Middle frontal gyrus (tissue), 1 donor: ENCODE measurements around the gene ATP13A3.
"Not testable (repeated sequence)": the region's sequence is repeated elsewhere in the genome, so short reads cannot be mapped to it uniquely, and the experiment has no call there.

Experiments used
- DNase-seq: peaks from one replicate; pipeline ENCODE4 v3.0.0-alpha.2; 2015; ENCODE audit warnings: low spot score; ENCODE audit errors: extremely low spot score

The ATP13A3 gene

GRCh38 chr3:194486540-194487288, at the start of gene ATP13A3:
TSS of gene ATP13A3 (minus strand) at chr3:194487002. CDS start at chr3:194462190, 24,812 bp downstream.
- peak; percentile 87 for DNase-seq

GRCh38 chr3:194535199-194535598, 48.4 kb upstream of the ATP13A3 start:
- not testable (repeated sequence) for DNase-seq

GRCh38 chr3:194534243-194534642, 47.4 kb upstream of the ATP13A3 start:
- no peak for DNase-seq

DNA sequence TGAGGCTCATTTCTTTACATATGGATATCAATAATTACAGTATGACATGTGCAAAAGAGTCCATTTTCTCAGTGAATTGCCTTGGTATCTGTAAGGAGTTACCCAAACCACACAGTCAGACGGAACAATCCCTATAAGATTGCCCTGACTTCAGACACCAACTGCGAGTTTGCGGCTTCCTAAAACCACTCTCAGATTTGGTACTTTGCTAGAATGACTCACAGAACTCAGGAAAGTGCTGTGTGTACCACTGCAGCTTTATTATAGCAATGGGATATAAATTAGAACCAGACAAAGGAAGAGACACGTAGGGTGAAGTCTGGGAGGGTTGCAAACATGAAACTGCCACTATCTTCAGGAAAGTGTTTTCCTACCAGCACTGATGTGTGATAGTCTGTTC, 45.8 kb upstream of the ATP13A3 start:
- DNase-seq, result no peak

GRCh38 chr3:194527726-194528125, 40.9 kb upstream of the ATP13A3 start:
- DNase-seq, result no peak

DNA sequence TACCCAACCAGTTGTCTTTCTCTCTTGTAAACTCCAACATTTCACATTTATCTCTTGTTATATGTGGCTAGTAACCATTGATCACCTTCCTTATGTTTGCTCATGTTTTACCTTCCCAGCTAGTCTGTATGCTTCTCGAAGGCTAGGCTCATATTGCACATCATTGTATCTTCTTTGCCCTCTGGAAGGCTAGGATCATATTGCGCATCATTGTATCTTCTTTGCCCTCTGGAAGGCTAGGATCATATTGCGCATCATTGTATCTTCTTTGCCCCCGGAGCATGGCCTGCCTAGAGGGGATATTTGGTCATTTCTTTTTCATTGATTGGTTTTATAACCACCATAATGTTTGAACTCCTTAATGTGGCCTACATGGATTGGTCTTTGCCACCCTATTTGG, 39.4 kb upstream of the ATP13A3 start:
- no peak for DNase-seq

DNA sequence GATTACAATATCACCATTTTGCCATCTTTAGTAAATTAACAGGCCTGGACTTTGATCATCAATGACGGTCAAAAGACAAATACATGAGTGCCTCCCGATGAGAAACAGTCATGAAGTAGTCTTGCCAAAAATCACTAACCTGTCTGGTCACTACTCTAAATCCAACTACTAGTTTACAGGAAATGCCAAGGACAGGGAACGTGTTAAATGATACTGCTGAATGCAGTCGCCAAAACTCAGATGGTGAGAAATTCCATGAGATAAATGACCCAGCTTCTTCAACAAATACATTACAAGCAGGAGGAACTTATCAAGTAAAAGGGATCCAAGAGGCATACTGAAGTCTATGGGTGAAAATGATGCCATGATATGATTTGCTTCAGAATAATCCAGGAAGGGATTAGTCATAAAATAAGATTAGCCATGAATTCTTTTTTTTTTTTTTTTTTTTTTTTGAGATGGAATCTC, 35.8 kb upstream of the ATP13A3 start:
- no peak for DNase-seq

- no peak for DNase-seq
Measured at GRCh38 chr3:194521510-194522260, 34.9 kb upstream of the ATP13A3 start.

GRCh38 chr3:194520682-194521162, 33.9 kb upstream of the ATP13A3 start:
- not testable (repeated sequence) for DNase-seq

GRCh38 chr3:194520201-194520600, 33.4 kb upstream of the ATP13A3 start:
- DNase-seq, result not testable (repeated sequence)

DNA sequence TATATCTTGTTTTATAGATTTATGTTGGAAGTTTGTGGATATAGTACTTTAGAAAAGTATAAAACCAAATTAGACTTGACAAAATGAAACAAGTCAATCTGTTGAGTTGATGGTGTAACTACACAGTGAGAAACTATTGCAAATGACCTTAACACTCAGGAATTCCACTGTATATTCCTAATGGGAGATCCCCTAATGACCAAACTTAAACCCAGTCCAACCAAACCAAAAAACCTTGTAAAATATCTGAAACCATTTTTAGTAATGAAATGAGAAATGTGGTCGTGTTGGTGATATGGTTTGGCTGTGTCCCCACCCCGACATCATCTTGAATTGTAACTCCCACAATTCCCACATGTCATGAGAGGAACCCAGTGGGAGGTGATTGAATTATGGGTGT, 31.9 kb upstream of the ATP13A3 start:
- DNase-seq, result no peak

DNA sequence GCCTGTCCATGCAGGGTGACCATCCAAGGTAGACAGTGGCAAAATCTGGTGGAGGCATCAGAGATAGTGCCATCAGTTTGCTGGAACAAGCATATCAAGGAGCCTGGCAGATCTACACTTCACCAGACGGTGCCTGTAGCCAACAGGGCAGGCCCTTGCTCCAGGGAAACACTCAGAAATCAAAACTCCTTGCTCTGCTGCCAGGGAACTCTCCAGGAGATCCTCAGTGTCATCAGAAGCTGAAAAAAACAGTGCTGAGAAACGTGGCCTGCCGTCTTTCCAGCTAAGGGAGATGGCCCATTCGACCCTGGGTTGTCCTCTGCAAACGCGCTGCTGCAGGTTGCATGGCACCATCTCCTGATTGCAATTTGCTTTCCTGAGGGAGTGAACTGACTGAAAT, 30.5 kb upstream of the ATP13A3 start:
- no peak for DNase-seq

DNA sequence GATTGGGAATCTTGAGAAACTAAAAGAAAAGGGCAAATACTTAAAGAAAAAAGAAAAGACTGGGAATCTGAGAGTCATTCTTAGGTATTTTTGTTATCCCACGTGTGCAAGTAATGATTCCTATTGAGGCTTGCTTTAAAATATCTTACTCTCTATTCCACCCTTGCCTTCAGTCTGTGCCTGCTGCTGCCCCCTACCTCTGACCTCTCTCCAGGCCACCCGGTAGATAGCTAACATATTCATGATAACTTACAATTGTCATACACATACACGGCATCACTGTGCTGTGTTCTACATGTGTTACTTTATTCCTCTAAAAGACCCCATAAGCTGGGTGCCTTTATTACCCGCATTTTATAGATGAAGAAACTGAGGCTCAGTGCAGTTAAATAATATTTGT, 27.8 kb upstream of the ATP13A3 start:
- DNase-seq, result no peak

DNA sequence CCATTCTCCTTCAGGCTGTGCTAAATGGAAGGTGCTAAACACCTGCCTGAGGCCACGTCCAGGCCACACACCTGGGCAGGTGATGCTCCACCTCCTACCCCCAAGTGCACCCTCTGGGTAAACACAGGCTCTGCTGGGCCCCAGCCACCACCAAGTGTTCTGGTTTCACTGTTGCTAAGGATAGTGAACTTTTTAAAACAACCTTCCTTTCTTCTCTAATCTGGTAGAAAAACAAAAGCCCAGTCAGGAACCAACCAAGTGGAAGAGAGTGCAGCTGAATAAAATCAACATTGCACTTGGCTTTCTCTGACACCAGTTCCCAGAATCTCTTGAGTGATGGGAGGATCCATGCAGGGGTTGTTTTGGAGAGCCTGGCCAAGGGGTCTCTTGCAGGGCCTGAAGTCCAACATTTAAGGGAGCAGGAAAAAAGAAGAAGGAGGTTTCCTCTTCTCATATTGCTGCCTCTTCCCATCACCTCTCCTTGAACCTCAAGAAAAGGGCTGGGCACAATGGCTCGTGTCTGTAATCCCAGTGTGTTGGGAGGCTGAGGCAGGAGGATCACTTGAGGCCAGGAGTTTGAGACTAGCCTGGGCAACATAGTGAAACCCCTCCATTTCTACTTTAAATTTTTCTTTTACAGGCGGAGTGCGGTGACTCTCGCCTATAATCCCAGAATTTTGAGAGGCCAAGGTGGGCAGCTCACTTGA, 26.2 kb upstream of the ATP13A3 start:
- DNase-seq, result no peak

GRCh38 chr3:194508491-194509453, 22.0 kb upstream of the ATP13A3 start:
- no peak for DNase-seq

DNA sequence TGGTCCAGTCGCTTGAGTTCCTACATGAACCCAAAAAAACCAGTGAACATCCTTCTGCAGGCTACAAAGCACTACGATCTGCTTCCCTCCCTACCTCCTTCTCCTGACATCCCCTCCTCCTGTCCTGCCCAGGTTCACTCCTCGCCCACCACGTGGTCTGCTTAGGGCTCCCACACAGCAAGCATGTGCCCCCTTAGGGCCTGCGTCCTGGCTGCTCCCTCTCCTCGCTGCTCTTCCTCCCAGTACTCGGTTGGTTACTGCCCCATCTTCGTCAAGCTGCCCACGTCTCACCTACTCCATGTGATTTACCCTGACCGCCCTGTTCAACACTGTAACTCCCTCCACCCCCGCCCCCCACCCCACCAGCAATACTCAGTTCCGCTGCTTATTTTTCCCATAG, 20.8 kb upstream of the ATP13A3 start:
- no peak for DNase-seq

GRCh38 chr3:194505791-194506415, 19.1 kb upstream of the ATP13A3 start:
- DNase-seq, result no peak

- no peak for DNase-seq
Measured at GRCh38 chr3:194504861-194505260, 18.1 kb upstream of the ATP13A3 start.

GRCh38 chr3:194504146-194504545, 17.3 kb upstream of the ATP13A3 start:
- DNase-seq, result no peak

- no peak for DNase-seq
Measured at GRCh38 chr3:194503081-194503531, 16.3 kb upstream of the ATP13A3 start.
